Fibroblast of skin of right quadriceps (primary cell): Measurements from ENCODE around the gene PRG3.
"Not testable (repeated sequence)": the region's sequence is repeated elsewhere in the genome, so short reads cannot be mapped to it uniquely, and the experiment has no call there.

Experiments used
- DNase-seq: peaks from one replicate; pipeline ENCODE4 v3.0.0-alpha.2; 2013

Gene PRG3

GRCh38 chr11:57407941-57408475 lies 27.1 kb upstream of the PRG3 start:
- no peak for DNase-seq

GRCh38 chr11:57407010-57407920 lies 26.3 kb upstream of the PRG3 start:
- DNase-seq = no peak

- DNase-seq = no peak
These were observed 25.5 kb upstream of the PRG3 start for GRCh38 chr11:57406337-57406904.

GRCh38 chr11:57405271-57405860 lies 24.4 kb upstream of the PRG3 start:
- DNase-seq = no peak

GRCh38 chr11:57403802-57404147 lies 22.8 kb upstream of the PRG3 start:
- no peak for DNase-seq

GRCh38 chr11:57403003-57403801 lies 22.3 kb upstream of the PRG3 start:
- DNase-seq = not testable (repeated sequence)

- DNase-seq = no peak
These were observed 21.4 kb upstream of the PRG3 start for GRCh38 chr11:57402188-57403002.

GRCh38 chr11:57399972-57400578 lies 19.1 kb upstream of the PRG3 start:
- DNase-seq = no peak

- DNase-seq = no peak
These were observed 18.3 kb upstream of the PRG3 start for GRCh38 chr11:57399221-57399620.

- DNase-seq = no peak
These were observed 16.5 kb upstream of the PRG3 start for GRCh38 chr11:57397394-57397990.

GRCh38 chr11:57396744-57397143 lies 15.8 kb upstream of the PRG3 start:
- no peak for DNase-seq

GRCh38 chr11:57395905-57396623 lies 15.1 kb upstream of the PRG3 start:
- no peak for DNase-seq

GRCh38 chr11:57394203-57394965 lies 13.4 kb upstream of the PRG3 start:
- DNase-seq = no peak

GRCh38 chr11:57392763-57393105 lies 11.8 kb upstream of the PRG3 start:
- DNase-seq = no peak

GRCh38 chr11:57392066-57392762 lies 11.3 kb upstream of the PRG3 start:
- no peak for DNase-seq

- DNase-seq = no peak
These were observed 10.6 kb upstream of the PRG3 start for GRCh38 chr11:57391539-57391938.

- DNase-seq = no peak
These were observed 10.2 kb upstream of the PRG3 start for GRCh38 chr11:57391111-57391510.

GRCh38 chr11:57390535-57390934 lies 9.6 kb upstream of the PRG3 start, which contains the start of gene PRG2:
Gene PRG2 (minus strand): TSS chr11:57390650. CDS start chr11:57389944, 706 bp downstream.
- DNase-seq = no peak
